ENCODE measurements around the gene TULP3.

The TULP3 gene

GRCh38 chr12:2980630-2981029, 89.9 kb downstream of the TULP3 start:
- H3K4me1 ChIP-seq (ENCODE audit: insufficient read depth, low read length), result peaks cover 16% of the 10 kb centered on the region
- no peak overlapping the region for H3K9ac ChIP-seq (ENCODE audit: low read depth, low read length)
- H3K9me3 ChIP-seq (ENCODE audit: control insufficient read depth, insufficient read depth, low read length), result no peaks in the 10 kb centered on the region
- H3K36me3 ChIP-seq (ENCODE audit: insufficient read depth, low read length), result peaks cover 7% of the 10 kb centered on the region; the same call in 1 of the 2 replicates

- Histone ChIP-seq H3K9ac (ENCODE audit: low read depth, low read length) (no peak overlapping the region), H3K4me1 (ENCODE audit: insufficient read depth, low read length) (peaks cover 1% of the 10 kb centered on the region), H3K9me3 (ENCODE audit: control insufficient read depth, insufficient read depth, low read length) (no peaks in the 10 kb centered on the region), H3K36me3 (ENCODE audit: insufficient read depth, low read length) (peaks cover 7% of the 10 kb centered on the region; the same call in 1 of the 2 replicates)
Observed at GRCh38 chr12:2982361-2982760, 91.7 kb downstream of the TULP3 start.

GRCh38 chr12:2984249-2984648, 93.6 kb downstream of the TULP3 start:
- H3K36me3 ChIP-seq (ENCODE audit: insufficient read depth, low read length), result peaks cover 7% of the 10 kb centered on the region; the same call in 1 of the 2 replicates

GRCh38 chr12:2984698-2985097, 94.0 kb downstream of the TULP3 start:
- Histone ChIP-seq H3K36me3 (ENCODE audit: insufficient read depth, low read length) (peaks cover 7% of the 10 kb centered on the region; the same call in 1 of the 2 replicates), H3K9me3 (ENCODE audit: control insufficient read depth, insufficient read depth, low read length) (peaks cover 6% of the 10 kb centered on the region), H3K9ac (ENCODE audit: low read depth, low read length) (no peak overlapping the region), H3K4me1 (ENCODE audit: insufficient read depth, low read length) (no peaks in the 10 kb centered on the region)

More at GRCh38 chr12:2984249-2984648, 93.6 kb downstream of the TULP3 start:
- no peak overlapping the region for H3K9ac ChIP-seq (ENCODE audit: low read depth, low read length)
- H3K9me3 ChIP-seq (ENCODE audit: control insufficient read depth, insufficient read depth, low read length), result peaks cover 6% of the 10 kb centered on the region; the same call in 1 of the 2 replicates
- no peaks in the 10 kb centered on the region for H3K4me1 ChIP-seq (ENCODE audit: insufficient read depth, low read length)

- Histone ChIP-seq H3K9me3 (ENCODE audit: control insufficient read depth, insufficient read depth, low read length) (peaks cover 8% of the 10 kb centered on the region), H3K9ac (ENCODE audit: low read depth, low read length) (no peak overlapping the region), H3K4me1 (ENCODE audit: insufficient read depth, low read length) (no peaks in the 10 kb centered on the region), H3K36me3 (ENCODE audit: insufficient read depth, low read length) (peaks cover 7% of the 10 kb centered on the region; the same call in 1 of the 2 replicates)
Observed at GRCh38 chr12:2986876-2987275, 96.2 kb downstream of the TULP3 start.

GRCh38 chr12:2988494-2988893, 97.8 kb downstream of the TULP3 start:
- no peak overlapping the region for H3K9ac ChIP-seq (ENCODE audit: low read depth, low read length)
- no peaks in the 10 kb centered on the region for H3K4me1 ChIP-seq (ENCODE audit: insufficient read depth, low read length)
- H3K9me3 ChIP-seq (ENCODE audit: control insufficient read depth, insufficient read depth, low read length), result peaks cover 8% of the 10 kb centered on the region
- peaks cover 7% of the 10 kb centered on the region; the same call in 1 of the 2 replicates for H3K36me3 ChIP-seq (ENCODE audit: insufficient read depth, low read length)

Measured in ES-I3 (cell line).